ENCODE results near the gene VSIG2. TPM values are rescaled to one million over a fixed set of nuclear protein-coding genes. Genes with fewer than 3 reads are reported as not detected.

Gene VSIG2
- total and polyA plus RNA-seq, 2 donors (not counting 3 experiments of a cell fraction or from before 2014, with no cell fraction given) = 1.2 to 7.0 TPM

- no peak overlapping the region for H3K4me3 ChIP-seq (replicated peaks in 1 of 3; ENCODE audit: insufficient read depth in 1 of 3, low read depth in 1 of 3, low read length in 3 of 3)
- dilution Hi-C loops (cut with MboI; ENCODE audit: extremely low pct_ligation_motif_present, low sequenced_read_pairs) (no loop called here), intact Hi-C loops (cut with micrococcal nuclease) (no loop called here)
- no peak for FAIRE-seq
- H3K4me2 ChIP-seq (ENCODE audit: insufficient read depth, low read length) = no peak overlapping the region
- no peaks in the 10 kb centered on the region for H3K36me3 ChIP-seq (ENCODE audit: control insufficient read depth in 2 of 2, extremely low read depth in 1 of 2, insufficient read depth in 2 of 2, low read length in 2 of 2)
- ChIA-PET POLR2A (no interaction called here), CTCF (interaction anchor here (1.1 to 16.9 kb wide), 6 partner anchors 17 to 123 kb away, joined by 3 to 301 read pairs (median 4); partner anchors contain the start of genes ESAM, SIAE and SPA17)
- peaks cover 2% of the 10 kb centered on the region for H3K79me2 ChIP-seq (ENCODE audit: control insufficient read depth, insufficient read depth, low read length)
- H4K20me1 ChIP-seq (replicated peaks; ENCODE audit: control insufficient read depth, extremely low read depth, insufficient read depth, low read length) = no peaks in the 10 kb centered on the region
- H3K27me3 ChIP-seq (ENCODE audit: control insufficient read depth in 2 of 2, insufficient read depth in 2 of 2, low read length in 2 of 2) = no peaks in the 10 kb centered on the region
- no peaks in the 10 kb centered on the region for H3K9me3 ChIP-seq (replicated peaks; ENCODE audit: control insufficient read depth, insufficient read depth, low read length)
- no peak for TF ChIP-seq MYC (IDR thresholded peaks at IDR 0.05; ENCODE audit: low read depth, low read length)
- TF ChIP-seq FOS (IDR thresholded peaks at IDR 0.05; ENCODE audit: borderline replicate concordance, insufficient read depth, low read length) = no peak
- TF ChIP-seq POLR2AphosphoS5 (IDR thresholded peaks at IDR 0.05; ENCODE audit: insufficient read depth, low read depth, low read length) = no peak
- TF ChIP-seq JUN (IDR thresholded peaks at IDR 0.05; ENCODE audit: borderline replicate concordance, insufficient read depth, insufficient read length, low read depth) = no peak
- TF ChIP-seq CTCF (IDR thresholded peaks at IDR 0.05; ENCODE audit: extremely low read depth in 1 of 2, insufficient read depth in 1 of 2, low read depth in 1 of 2, low read length in 2 of 2) = no peak
- no peak for TF ChIP-seq EZH2 (IDR thresholded peaks at IDR 0.05; ENCODE audit: borderline replicate concordance, low read depth, low read length, severe bottlenecking)
- no peak for TF ChIP-seq GATA2 (IDR thresholded peaks at IDR 0.05; ENCODE audit: insufficient read depth, insufficient read length, low read depth, low read length)
- no peak for TF ChIP-seq MAX (IDR thresholded peaks at IDR 0.05; ENCODE audit: insufficient read depth, insufficient read length)
- no peak for TF ChIP-seq POLR2A (IDR thresholded peaks at IDR 0.05; ENCODE audit: low read depth, low read length)
- no peak overlapping the region for H2AFZ ChIP-seq (ENCODE audit: low read depth, low read length)
- no peaks in the 10 kb centered on the region for H3K9me1 ChIP-seq (replicated peaks; ENCODE audit: control insufficient read depth, extremely low read depth, insufficient read depth, low read length)
- H3K27ac ChIP-seq (ENCODE audit: insufficient read depth, low read depth, low read length) = no peak overlapping the region
- DNase-seq (ENCODE audit: low read depth, low spot score) = no peak
- no peak overlapping the region for H3K9ac ChIP-seq (replicated peaks; ENCODE audit: extremely low read depth, insufficient read depth, low read length)
- H3K4me1 ChIP-seq (ENCODE audit: control insufficient read depth, extremely low read depth, insufficient read depth, low read length) = peaks cover 26% of the 10 kb centered on the region
- BruUV-seq (replicated peaks) = no TSS peak
These were observed 9.0 kb downstream of the VSIG2 start for GRCh38 chr11:124743050-124743449.
